CD14-positive monocyte (primary cell): ENCODE measurements around the gene KRT23. TPM values are rescaled to one million over a fixed set of nuclear protein-coding genes. Genes with fewer than 3 reads are reported as not detected.

ENCODE experiments used
- DNase-seq, 3 donors: peaks; one replicate each; pipeline ENCODE4 v3.0.0-alpha.2; 2011 to 2022
- H2AFZ ChIP-seq: 2 replicates; pipeline ENCODE4 v1.6.0; 2012; ENCODE audit warnings: mild to moderate bottlenecking, low read depth, low read length, inconsistent platforms; ENCODE audit not compliant: insufficient read depth, poor library complexity, severe bottlenecking
- H3K27ac ChIP-seq, 2 donors: 1 replicate in 1 of 2; 2 replicates in 1 of 2; pipeline ENCODE4 v1.5.1; 2012 to 2013; ENCODE audit warnings: low read length in 2 of 2, control low read depth in 1 of 2, inconsistent platforms in 1 of 2, low read depth in 1 of 2, mild to moderate bottlenecking in 1 of 2
- H3K27me3 ChIP-seq, 2 donors: one replicate each; pipeline versions ENCODE4 v1.6.0 to v1.6.1; 2011 to 2013; ENCODE audit warnings: low read length in 2 of 2; ENCODE audit not compliant: control insufficient read depth in 2 of 2, insufficient read depth in 2 of 2
- H3K36me3 ChIP-seq, 2 donors: replicated peaks in 1 of 2; 1 replicate in 1 of 2; 2 replicates in 1 of 2; pipeline versions ENCODE4 v1.5.1 to v1.6.1; 2012 to 2013; ENCODE audit warnings: low read length in 2 of 2, control low read depth in 1 of 2, inconsistent platforms in 1 of 2, mild to moderate bottlenecking in 1 of 2; ENCODE audit not compliant: insufficient read depth in 2 of 2, control insufficient read depth in 1 of 2
- H3K4me1 ChIP-seq, 2 donors: 1 replicate in 1 of 2; 2 replicates in 1 of 2; pipeline versions ENCODE4 v1.5.1 to v1.6.1; 2012 to 2013; ENCODE audit warnings: low read length in 2 of 2, control low read depth in 1 of 2, inconsistent platforms in 1 of 2, mild to moderate bottlenecking in 1 of 2, moderate library complexity in 1 of 2; ENCODE audit not compliant: insufficient read depth in 2 of 2, control insufficient read depth in 1 of 2
- H3K4me2 ChIP-seq: replicated peaks from 2 replicates; pipeline ENCODE3; 2012; ENCODE audit warnings: low read length, moderate library complexity, mild to moderate bottlenecking; ENCODE audit not compliant: poor library complexity, severe bottlenecking; ENCODE audit errors: extremely low read depth
- H3K4me3 ChIP-seq, 3 experiments: fragments of 200-600 bp in 1 of 3; sonication (generic) in 1 of 3; replicated peaks in 1 of 3; 1 replicate in 2 of 3; 2 replicates in 1 of 3; pipeline ENCODE4 v1.5.1; 2011 to 2013; ENCODE audit warnings: low read length in 3 of 3, mild to moderate bottlenecking in 3 of 3, control low read depth in 2 of 3, low read depth in 2 of 3, inconsistent platforms in 1 of 3, moderate library complexity in 1 of 3
- H3K79me2 ChIP-seq: 2 replicates; pipeline ENCODE4 v1.6.0; 2012; ENCODE audit warnings: mild to moderate bottlenecking, control low read depth, inconsistent platforms, low read length, moderate library complexity; ENCODE audit not compliant: insufficient read depth
- H3K9ac ChIP-seq: 2 replicates; pipeline ENCODE4 v1.6.0; 2017; ENCODE audit warnings: low read length, mild to moderate bottlenecking; ENCODE audit not compliant: insufficient read depth, poor library complexity, severe bottlenecking
- H3K9me3 ChIP-seq, 2 donors: replicated peaks in 1 of 2; 1 replicate in 1 of 2; 2 replicates in 1 of 2; pipeline versions ENCODE4 v1.5.1 to v1.6.1; 2012 to 2013; ENCODE audit warnings: low read length in 2 of 2, control low read depth in 1 of 2; ENCODE audit not compliant: control insufficient read depth in 1 of 2, insufficient read depth in 1 of 2
- H4K20me1 ChIP-seq: 2 replicates; pipeline ENCODE4 v1.6.0; 2012; ENCODE audit warnings: mild to moderate bottlenecking, low read length, control low read depth, moderate library complexity; ENCODE audit not compliant: insufficient read depth
- H3K27ac Mint-ChIP-seq, 7 donors: one replicate each; pipeline ENCODE4 v1.8.0; 2020; ENCODE audit warnings: mild to moderate bottlenecking in 7 of 7, mixed read lengths in 7 of 7, moderate library complexity in 6 of 7, inconsistent platforms in 2 of 7
- H3K27me3 Mint-ChIP-seq, 3 donors: one replicate each; pipeline ENCODE4 v1.8.0; 2021 to 2022; ENCODE audit warnings: low read depth in 3 of 3, mild to moderate bottlenecking in 3 of 3, mixed read lengths in 3 of 3, moderate library complexity in 3 of 3, inconsistent platforms in 1 of 3
- H3K36me3 Mint-ChIP-seq, 2 donors: one replicate each; pipeline ENCODE4 v1.8.0; 2020; ENCODE audit warnings: mixed read lengths in 2 of 2, inconsistent platforms in 1 of 2, mild to moderate bottlenecking in 1 of 2
- H3K4me1 Mint-ChIP-seq: one replicate; pipeline ENCODE4 v1.8.0; 2020; ENCODE audit warnings: mild to moderate bottlenecking, mixed read lengths
- H3K4me3 Mint-ChIP-seq, 2 donors: one replicate each; pipeline ENCODE4 v1.8.0; 2020; ENCODE audit warnings: mild to moderate bottlenecking in 2 of 2, mixed read lengths in 2 of 2, moderate library complexity in 1 of 2
- H3K9me3 Mint-ChIP-seq, 7 donors: one replicate each; pipeline ENCODE4 v1.8.0; 2020 to 2022; ENCODE audit warnings: mixed read lengths in 7 of 7, mild to moderate bottlenecking in 6 of 7, moderate library complexity in 6 of 7, inconsistent platforms in 2 of 7
- WGBS: methylation state at CpG from one replicate; pipeline ENCODE4 v1.1.5; 2013; ENCODE audit warnings: missing lambda C conversion rate; ENCODE audit not compliant: insufficient coverage; 5-methylcytosine and 5-hydroxymethylcytosine counted together
- intact Hi-C, 2 donors: fragments of 100-400 bp; cut with micrococcal nuclease; formaldehyde crosslinking; loops; one replicate each; pipeline versions ENCODE4 v1.15.0 to v1.15.1; 2023
- polyA plus RNA-seq, 3 donors: library from polyadenylated mRNA; depleted of rRNA in 1 of 3; unstranded in 2 of 3; stranded (reverse) in 1 of 3; fragments of 300-500 nt in 2 of 3; fragments of >200 nt in 1 of 3; fragmentation: Illumina TruSeq in 2 of 3; gene quantifications; 1 replicate in 2 of 3; 2 replicates in 1 of 3; pipeline ENCODE4 v1.2.3, GENCODE V29; 2012 to 2021
- TF ChIP-seq, protein P1 (sequence below): fragments of 200-600 bp; IDR thresholded peaks from one replicate; pipeline ENCODE4 v1.8.0; 2022; ENCODE audit warnings: antibody characterized with exemption, mild to moderate bottlenecking

The KRT23 gene
- polyA plus RNA-seq, 3 donors, result 1.7 to 7.6 (median 3.6) TPM

GRCh38 chr17:40949418-40949817 is 12.0 kb upstream of the KRT23 start:
- H3K9me3 Mint-ChIP-seq, result peaks cover 0 to 2% (median 0%) of the 10 kb centered on the region in 7 donors
- peaks cover 8% of the 10 kb centered on the region for H3K4me1 Mint-ChIP-seq
- H3K4me3 Mint-ChIP-seq, result peak overlapping the region in 1 of 2 donors; percentile 8
- intact Hi-C loops, result no loop called here
- Histone ChIP-seq H3K4me1 (peaks cover 0 to 9% of the 10 kb centered on the region in 2 donors), H3K79me2 (no peaks in the 10 kb centered on the region), H3K4me3 (no peak overlapping the region), H2AFZ (no peak overlapping the region), H3K36me3 (no peaks in the 10 kb centered on the region), H3K9me3 (no peaks in the 10 kb centered on the region), H3K27ac (no peak overlapping the region), H3K4me2 (no peak overlapping the region), H4K20me1 (no peaks in the 10 kb centered on the region), H3K27me3 (peaks cover 17 to 24% of the 10 kb centered on the region in 2 donors), H3K9ac (no peak overlapping the region)
- 62% methylated on average over 9 of the region's 10 CpGs for WGBS
- peaks cover 33 to 59% (median 35%) of the 10 kb centered on the region in 3 donors for H3K27me3 Mint-ChIP-seq
- H3K36me3 Mint-ChIP-seq, result no peaks in the 10 kb centered on the region
- TF ChIP-seq, protein P1, sequence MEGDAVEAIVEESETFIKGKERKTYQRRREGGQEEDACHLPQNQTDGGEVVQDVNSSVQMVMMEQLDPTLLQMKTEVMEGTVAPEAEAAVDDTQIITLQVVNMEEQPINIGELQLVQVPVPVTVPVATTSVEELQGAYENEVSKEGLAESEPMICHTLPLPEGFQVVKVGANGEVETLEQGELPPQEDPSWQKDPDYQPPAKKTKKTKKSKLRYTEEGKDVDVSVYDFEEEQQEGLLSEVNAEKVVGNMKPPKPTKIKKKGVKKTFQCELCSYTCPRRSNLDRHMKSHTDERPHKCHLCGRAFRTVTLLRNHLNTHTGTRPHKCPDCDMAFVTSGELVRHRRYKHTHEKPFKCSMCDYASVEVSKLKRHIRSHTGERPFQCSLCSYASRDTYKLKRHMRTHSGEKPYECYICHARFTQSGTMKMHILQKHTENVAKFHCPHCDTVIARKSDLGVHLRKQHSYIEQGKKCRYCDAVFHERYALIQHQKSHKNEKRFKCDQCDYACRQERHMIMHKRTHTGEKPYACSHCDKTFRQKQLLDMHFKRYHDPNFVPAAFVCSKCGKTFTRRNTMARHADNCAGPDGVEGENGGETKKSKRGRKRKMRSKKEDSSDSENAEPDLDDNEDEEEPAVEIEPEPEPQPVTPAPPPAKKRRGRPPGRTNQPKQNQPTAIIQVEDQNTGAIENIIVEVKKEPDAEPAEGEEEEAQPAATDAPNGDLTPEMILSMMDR, result no peak
- H3K27ac Mint-ChIP-seq, result no peak overlapping the region
- no peak for DNase-seq

GRCh38 chr17:40947929-40948328 is 10.5 kb upstream of the KRT23 start:
- H3K9me3 Mint-ChIP-seq, result peaks cover 0 to 4% (median 0%) of the 10 kb centered on the region in 7 donors

More at GRCh38 chr17:40947929-40948328, 10.5 kb upstream of the KRT23 start:
- no peaks in the 10 kb centered on the region for H3K9me3 ChIP-seq
- no peak overlapping the region for H3K4me2 ChIP-seq
- peaks cover 6% of the 10 kb centered on the region for H3K4me1 Mint-ChIP-seq
- TF ChIP-seq, protein P1, result no peak
- H3K79me2 ChIP-seq, result no peaks in the 10 kb centered on the region
- H3K4me3 ChIP-seq, result no peak overlapping the region
- H3K27me3 Mint-ChIP-seq, result peaks cover 30 to 48% (median 33%) of the 10 kb centered on the region in 3 donors
- WGBS, result 57% methylated on average over 1 of the region's 2 CpGs
- H3K36me3 Mint-ChIP-seq, result no peaks in the 10 kb centered on the region
- no peak for DNase-seq
- no peaks in the 10 kb centered on the region for H3K36me3 ChIP-seq
- H3K27ac Mint-ChIP-seq, result no peak overlapping the region
- peaks cover 17 to 25% of the 10 kb centered on the region in 2 donors for H3K27me3 ChIP-seq
- no peak overlapping the region for H3K27ac ChIP-seq
- no peak overlapping the region for H2AFZ ChIP-seq
- no peaks in the 10 kb centered on the region for H4K20me1 ChIP-seq
- intact Hi-C loops, result no loop called here
- H3K4me1 ChIP-seq, result peaks cover 0 to 7% of the 10 kb centered on the region in 2 donors
- H3K4me3 Mint-ChIP-seq, result peak overlapping the region in 1 of 2 donors; percentile 28
- no peak overlapping the region for H3K9ac ChIP-seq
